OCI-LY3 (cell line): ENCODE results near the gene ATP8B1.

Source experiments
- CTCF ChIP-seq: fragments of 200-600, 300-600 bp; sonication (generic); IDR thresholded peaks from 2 replicates; pipeline ENCODE4 v1.5.1; 2014; ENCODE audit warnings: antibody characterized with exemption, low read length, low read depth
- EZH2phosphoT487 ChIP-seq: fragments of 200-600 bp; shearing (Covaris generic); IDR thresholded peaks from 2 replicates; pipeline ENCODE4 v1.6.1; 2018; ENCODE audit warnings: antibody characterized with exemption, mixed run types, low read depth

GRCh38 chr18:57648414-57648813 is 154.7 kb downstream of the ATP8B1 start:
- TF ChIP-seq CTCF (no peak), EZH2phosphoT487 (no peak)
